Left forelimb (tissue), 1 donor: ENCODE measurements around the gene WIZ.
A peak's percentile ranks its signal among the peaks of the same experiment; 100 is the strongest.

Experiments used
- DNase-seq: peaks from one replicate; pipeline ENCODE4 v3.0.0-alpha.2; 2018; ENCODE audit warnings: low spot score

Gene WIZ

DNA sequence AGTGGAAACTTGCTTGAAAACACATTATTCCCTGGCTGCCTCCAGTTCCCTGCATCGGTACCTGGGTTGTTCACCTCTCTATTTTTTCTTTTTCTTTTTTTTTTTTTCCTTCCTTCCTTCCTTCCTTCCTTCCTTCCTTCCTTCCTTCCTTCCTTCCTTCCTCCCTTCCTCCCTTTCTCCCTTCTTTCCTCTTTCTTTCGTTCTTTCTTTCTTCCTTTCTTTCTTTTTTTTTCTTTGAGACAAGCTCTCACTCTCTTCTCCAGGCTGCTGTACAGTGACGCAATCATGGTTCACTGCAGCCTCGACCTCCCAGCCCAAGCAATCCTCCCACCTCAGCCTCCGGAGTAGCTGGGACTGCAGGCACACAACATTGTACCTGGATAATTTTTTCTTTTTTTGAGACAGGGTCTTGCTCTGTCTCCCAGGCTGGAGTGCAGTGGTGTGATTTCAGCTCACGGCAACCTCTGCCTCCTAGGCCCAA lies 18.0 kb upstream of the WIZ start:
- no peak for DNase-seq

- DNase-seq: no peak
Measured at GRCh38 chr19:15466851-15467733, 17.3 kb upstream of the WIZ start.

DNA sequence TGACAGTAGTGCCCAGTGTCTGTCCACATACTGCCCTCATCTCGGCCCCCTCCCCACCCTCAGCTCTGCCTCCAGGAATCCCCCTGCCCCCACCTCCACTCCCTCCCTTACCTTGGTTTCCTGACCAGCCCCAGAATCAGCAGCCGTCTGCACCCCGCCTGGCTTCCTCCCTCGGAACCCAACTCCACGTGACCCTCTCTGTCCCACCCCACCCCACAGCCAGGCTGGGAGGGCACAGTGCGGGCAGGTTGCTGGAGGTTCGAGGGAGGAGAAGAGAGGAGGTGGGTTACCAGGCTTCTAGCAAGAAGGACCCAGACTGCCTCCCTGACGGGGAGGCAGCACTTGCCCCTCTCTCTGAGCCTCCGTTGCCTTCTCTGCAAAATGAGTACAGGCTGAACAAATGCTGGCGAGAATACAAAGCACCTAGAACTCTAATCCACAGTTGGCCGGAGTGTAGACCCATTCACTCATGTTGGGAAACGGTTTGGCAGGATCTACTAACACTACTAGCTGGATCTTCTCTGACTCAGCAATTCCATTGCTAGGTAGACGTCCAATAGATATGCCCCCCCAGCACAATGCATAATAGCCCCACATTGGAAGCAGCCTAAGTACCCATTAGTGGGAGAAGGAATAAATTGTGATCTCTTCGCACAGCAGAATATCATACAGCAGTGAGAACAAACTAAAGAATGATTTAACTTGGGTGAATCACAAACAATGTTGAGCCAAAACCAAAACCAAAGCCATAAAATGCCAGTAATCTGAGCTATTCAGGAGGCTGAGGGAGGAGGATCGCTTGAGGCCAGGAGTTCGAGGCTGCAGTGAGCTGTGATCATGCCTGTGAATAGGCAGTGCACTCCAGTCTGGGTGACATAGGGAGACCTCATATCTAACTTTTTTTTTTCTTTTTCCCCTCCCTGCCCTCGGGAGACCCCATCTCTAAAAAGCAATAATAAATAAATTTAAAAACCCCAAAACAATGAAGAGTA lies 14.9 kb upstream of the WIZ start, which contains the start of gene RASAL3:
TSS of gene RASAL3 (minus strand) at position 151 of the 992 bp plus-strand sequence. CDS start 186 bp downstream, outside the sequence.
- no peak for DNase-seq

DNA sequence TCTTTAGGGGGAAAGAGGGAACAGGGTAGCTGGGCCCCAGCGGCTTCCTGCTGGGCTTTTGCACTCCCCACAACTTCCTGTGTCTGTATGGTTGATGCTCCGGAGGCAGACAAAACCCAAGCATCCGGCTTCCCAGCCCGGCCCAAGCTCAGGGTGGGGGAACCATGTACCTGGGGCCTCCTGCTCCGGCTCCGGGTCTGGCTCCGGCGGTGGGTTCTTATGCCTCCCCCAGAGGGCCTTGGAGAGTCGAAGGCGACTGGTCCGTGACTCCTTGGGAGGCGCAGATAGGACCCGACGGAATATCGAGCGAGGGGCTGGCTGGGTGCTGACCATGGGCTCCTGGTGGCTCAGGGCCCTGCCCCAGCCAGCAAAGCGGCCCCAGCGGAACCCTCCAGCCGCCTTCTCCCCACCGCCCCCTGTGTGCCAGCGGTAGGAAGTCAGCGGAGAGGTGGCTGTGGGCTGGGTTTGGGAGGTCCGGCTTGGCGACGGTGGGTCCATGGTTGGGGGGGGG lies 14.2 kb upstream of the WIZ start:
- no peak for DNase-seq

DNA sequence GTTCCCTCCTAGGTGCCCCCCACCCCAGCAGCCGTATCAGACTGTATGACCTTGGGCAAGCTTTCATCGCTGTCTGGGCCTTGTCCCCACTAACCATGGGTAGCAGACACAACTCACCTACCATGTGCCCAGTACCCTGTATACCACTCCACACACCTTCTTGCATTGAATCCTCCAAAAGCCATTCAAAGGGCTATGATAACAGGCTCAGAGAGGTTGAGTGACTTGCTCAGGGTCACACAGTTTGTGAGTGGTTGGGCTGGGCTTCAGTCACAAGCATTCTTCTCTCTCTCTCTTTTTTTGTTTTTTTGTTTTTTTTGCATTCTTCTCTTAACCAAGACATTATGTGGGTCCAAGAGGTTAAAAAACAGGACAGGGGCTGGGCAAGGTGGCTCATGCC lies 11.9 kb upstream of the WIZ start:
- DNase-seq: no peak

GRCh38 chr19:15457701-15458484 lies 8.1 kb upstream of the WIZ start:
- DNase-seq: no peak

DNA sequence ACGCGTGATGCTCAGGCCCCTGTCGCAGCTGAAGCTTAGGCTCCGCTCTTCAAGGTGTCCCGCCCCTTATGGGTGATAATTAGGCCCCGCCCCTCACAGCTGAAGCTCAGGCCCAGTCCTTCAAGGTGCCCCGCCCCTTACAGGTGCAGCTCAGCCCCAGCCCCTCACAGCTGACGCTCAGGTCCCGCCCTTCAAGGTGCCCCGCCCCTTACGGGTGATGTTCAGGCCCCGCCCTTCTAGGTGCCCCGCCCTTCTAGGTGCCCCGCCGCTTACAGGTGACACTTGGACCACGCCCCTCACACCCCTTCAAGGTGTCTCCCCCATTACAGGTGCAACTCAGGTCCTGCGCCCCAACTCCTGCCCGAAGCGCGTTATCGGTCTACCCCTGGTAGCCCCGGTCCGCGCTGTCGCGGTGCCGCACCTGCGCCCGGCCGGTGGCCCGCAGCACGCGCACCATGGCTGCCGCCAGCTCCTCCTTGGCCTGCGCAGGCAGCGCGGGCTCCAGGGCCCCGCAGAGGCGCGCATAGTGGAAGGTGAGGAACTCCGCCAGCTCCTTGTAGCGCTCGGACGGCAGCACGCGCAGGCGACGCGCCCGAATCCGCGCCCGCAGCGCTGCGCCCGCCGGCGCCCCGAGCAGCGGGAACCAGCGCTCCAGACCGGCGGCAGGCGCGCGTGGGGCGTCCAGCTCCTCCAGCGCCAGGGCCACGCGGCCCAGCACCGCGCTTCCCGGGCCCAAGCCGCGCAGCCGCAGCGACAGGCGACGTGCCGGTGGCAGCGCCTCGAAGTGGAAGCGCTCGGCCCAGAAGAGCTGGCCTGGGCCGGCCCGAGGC lies 7.3 kb upstream of the WIZ start:
- DNase-seq: no peak

- DNase-seq: no peak
Measured at GRCh38 chr19:15456441-15456840, 6.7 kb upstream of the WIZ start.

- DNase-seq: no peak
Measured at GRCh38 chr19:15455996-15456395, 6.2 kb upstream of the WIZ start.

GRCh38 chr19:15453906-15454860 lies 4.4 kb upstream of the WIZ start:
- DNase-seq: no peak

- no peak for DNase-seq
Measured at GRCh38 chr19:15453091-15453578, 3.4 kb upstream of the WIZ start.

DNA sequence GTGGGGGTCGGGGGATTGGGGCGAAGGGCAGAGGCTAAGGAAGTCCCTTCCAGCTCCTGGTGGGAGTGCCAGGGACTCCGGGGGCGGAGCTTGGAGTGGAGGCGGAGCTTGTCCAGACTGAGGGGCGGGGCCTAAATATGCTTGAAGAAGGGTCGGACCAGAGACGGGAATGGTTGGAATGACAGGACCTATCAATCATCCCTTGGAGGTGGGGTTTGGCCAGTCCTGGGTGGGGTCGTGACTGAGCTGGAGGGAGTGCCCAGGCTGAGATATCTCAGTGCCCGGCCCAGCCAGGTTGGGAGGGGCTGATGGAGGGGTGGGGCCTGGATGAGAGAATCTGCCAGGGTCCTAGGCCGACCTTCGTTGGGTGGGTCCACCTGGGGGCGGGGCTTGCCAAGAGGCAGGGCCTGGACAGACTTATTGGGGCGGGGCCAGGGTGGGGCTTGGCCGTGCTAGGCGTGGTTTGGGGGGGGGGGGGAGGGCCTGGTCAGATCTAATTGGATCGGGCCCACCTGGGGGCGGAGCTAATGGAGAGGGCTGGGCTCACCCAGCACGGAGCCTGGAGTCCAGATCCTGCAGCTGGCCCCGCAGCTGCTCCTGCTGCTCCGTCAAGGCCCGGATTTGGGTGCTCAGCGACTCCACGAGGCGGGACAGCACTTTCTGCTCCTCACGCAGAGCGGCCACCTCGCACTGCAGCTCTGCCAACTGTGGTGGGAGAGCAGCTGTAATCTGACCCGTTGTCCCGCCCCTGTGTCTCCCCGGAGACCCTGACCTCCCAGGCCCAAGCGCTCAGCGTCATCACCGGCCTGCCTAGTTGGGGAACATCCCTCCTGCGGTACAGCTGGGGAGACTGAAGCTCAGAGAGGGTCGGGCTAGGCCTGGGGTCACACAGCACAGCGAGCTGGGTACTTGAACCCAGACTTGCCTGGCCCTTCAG lies 2.6 kb upstream of the WIZ start:
- peak; percentile 87 for DNase-seq

- no peak for DNase-seq
Measured at GRCh38 chr19:15450528-15450890, 753 bp upstream of the WIZ start.

- DNase-seq: no peak
Measured at GRCh38 chr19:15448778-15449619, 757 bp downstream of the WIZ start.

- DNase-seq: no peak
Measured at GRCh38 chr19:15448044-15448777, 1.5 kb downstream of the WIZ start.

DNA sequence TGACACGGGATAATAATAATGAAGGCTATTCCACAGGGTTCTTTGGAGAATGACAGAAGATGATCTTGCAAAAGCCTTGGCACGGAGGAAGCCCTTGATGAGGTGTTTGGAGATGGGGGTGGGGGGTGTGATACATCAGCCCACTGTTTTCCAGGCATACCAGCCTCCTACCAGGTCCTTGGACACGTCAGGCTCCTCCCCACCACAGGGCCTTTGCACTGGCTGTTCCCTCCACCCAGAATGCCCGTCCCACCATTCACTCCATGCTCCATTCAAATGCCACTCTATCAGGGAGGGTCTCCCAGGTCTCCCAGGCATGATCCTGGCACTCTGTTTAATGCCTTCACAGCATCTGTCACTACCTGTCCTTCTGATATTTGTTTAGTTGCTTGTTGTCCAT lies 2.7 kb downstream of the WIZ start:
- DNase-seq: no peak
